Skeletal muscle satellite cell (primary cell): ENCODE measurements around the gene ANKRD29.

Experiments
- H3K27me3 ChIP-seq: 2 replicates; pipeline ENCODE4 v1.7.0; 2013; ENCODE audit warnings: low read length; ENCODE audit not compliant: control insufficient read depth, insufficient read depth
- H3K36me3 ChIP-seq: 2 replicates; pipeline ENCODE4 v1.7.0; 2013; ENCODE audit warnings: mild to moderate bottlenecking, control low read depth, low read length; ENCODE audit not compliant: insufficient read depth
- H3K4me1 ChIP-seq: 2 replicates; pipeline ENCODE4 v1.7.0; 2013; ENCODE audit warnings: low read length; ENCODE audit not compliant: control insufficient read depth, insufficient read depth
- H3K4me2 ChIP-seq: 2 replicates; pipeline ENCODE4 v1.7.0; 2013; ENCODE audit warnings: mild to moderate bottlenecking, low read length
- H3K4me3 ChIP-seq: 2 replicates; pipeline ENCODE4 v1.7.0; 2013; ENCODE audit warnings: low read length
- H3K9ac ChIP-seq: 2 replicates; pipeline ENCODE4 v1.7.0; 2013; ENCODE audit warnings: mild to moderate bottlenecking, low read depth, low read length, moderate library complexity
- H3K9me3 ChIP-seq: replicated peaks from 2 replicates; pipeline ENCODE4 v1.7.0; 2013; ENCODE audit warnings: mild to moderate bottlenecking, control low read depth, low read length

The ANKRD29 gene

GRCh38 chr18:23701544-23702064 is 38.9 kb upstream of the ANKRD29 start:
- no peak overlapping the region for H3K4me2 ChIP-seq
- H3K36me3 ChIP-seq = no peaks in the 10 kb centered on the region
- H3K4me1 ChIP-seq = no peaks in the 10 kb centered on the region
- H3K27me3 ChIP-seq = peaks cover 17% of the 10 kb centered on the region
- H3K4me3 ChIP-seq = no peak overlapping the region
- H3K9me3 ChIP-seq = no peaks in the 10 kb centered on the region
- no peak overlapping the region for H3K9ac ChIP-seq

GRCh38 chr18:23701017-23701416 is 38.3 kb upstream of the ANKRD29 start:
- Histone ChIP-seq H3K4me3 (no peak overlapping the region), H3K27me3 (peaks cover 17% of the 10 kb centered on the region), H3K36me3 (no peaks in the 10 kb centered on the region), H3K9me3 (no peaks in the 10 kb centered on the region), H3K4me2 (no peak overlapping the region), H3K4me1 (peaks cover 2% of the 10 kb centered on the region), H3K9ac (no peak overlapping the region)

DNA sequence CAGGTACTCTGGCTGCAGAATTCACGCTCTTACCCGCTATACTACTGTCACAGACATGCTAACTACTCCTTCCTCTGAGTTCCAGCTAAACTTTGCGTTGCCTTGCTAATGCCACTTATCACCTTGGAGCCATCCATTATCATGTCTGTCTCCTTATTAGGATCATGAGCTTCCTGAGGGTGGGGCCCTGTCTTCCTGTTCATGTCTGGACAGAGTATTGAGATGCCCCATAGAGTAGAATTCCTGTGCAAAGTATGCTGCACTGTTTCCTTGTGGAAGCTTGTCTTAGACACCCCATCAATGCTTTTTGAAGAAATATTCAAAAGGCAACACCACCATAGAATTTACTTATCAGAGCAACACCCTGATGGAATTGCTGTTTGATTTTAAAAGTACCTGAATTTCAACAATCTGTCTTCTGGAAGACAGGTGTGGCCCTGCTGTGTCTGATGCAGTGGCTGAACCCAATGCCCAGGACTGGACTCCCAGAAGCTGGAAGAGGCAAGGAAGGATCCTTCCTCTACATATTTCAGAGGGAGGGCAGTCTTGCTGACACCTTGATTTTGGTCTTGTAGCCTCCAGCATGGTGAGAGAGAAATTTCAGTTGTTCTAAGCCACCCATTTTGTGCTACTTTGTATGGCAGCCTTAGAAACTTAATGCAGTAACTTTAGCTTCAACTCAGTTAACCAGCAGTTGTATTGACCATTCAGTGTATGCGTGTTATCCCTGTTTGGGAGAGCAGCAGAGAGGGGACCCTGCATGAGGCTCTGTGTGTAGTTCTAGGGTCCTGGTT is 32.1 kb upstream of the ANKRD29 start:
- Histone ChIP-seq H3K9me3 (no peaks in the 10 kb centered on the region), H3K36me3 (no peaks in the 10 kb centered on the region), H3K4me2 (peak overlapping the region; percentile 15), H3K4me3 (peak overlapping the region; percentile 3), H3K4me1 (peaks cover 20% of the 10 kb centered on the region), H3K27me3 (peaks cover 7% of the 10 kb centered on the region), H3K9ac (no peak overlapping the region)

GRCh38 chr18:23693846-23694245 is 31.1 kb upstream of the ANKRD29 start:
- no peaks in the 10 kb centered on the region for H3K36me3 ChIP-seq
- H3K9ac ChIP-seq = no peak overlapping the region
- H3K9me3 ChIP-seq = no peaks in the 10 kb centered on the region
- no peak overlapping the region for H3K4me2 ChIP-seq
- no peak overlapping the region for H3K4me3 ChIP-seq
- H3K27me3 ChIP-seq = peaks cover 16% of the 10 kb centered on the region
- peaks cover 29% of the 10 kb centered on the region for H3K4me1 ChIP-seq

GRCh38 chr18:23690505-23691068 is 27.9 kb upstream of the ANKRD29 start:
- H3K27me3 ChIP-seq = peaks cover 26% of the 10 kb centered on the region
- H3K4me2 ChIP-seq = peak overlapping the region; percentile 97
- H3K9ac ChIP-seq = no peak overlapping the region
- H3K4me3 ChIP-seq = peak overlapping the region; percentile 80
- H3K36me3 ChIP-seq = no peaks in the 10 kb centered on the region
- H3K4me1 ChIP-seq = peaks cover 24% of the 10 kb centered on the region
- H3K9me3 ChIP-seq = no peaks in the 10 kb centered on the region

DNA sequence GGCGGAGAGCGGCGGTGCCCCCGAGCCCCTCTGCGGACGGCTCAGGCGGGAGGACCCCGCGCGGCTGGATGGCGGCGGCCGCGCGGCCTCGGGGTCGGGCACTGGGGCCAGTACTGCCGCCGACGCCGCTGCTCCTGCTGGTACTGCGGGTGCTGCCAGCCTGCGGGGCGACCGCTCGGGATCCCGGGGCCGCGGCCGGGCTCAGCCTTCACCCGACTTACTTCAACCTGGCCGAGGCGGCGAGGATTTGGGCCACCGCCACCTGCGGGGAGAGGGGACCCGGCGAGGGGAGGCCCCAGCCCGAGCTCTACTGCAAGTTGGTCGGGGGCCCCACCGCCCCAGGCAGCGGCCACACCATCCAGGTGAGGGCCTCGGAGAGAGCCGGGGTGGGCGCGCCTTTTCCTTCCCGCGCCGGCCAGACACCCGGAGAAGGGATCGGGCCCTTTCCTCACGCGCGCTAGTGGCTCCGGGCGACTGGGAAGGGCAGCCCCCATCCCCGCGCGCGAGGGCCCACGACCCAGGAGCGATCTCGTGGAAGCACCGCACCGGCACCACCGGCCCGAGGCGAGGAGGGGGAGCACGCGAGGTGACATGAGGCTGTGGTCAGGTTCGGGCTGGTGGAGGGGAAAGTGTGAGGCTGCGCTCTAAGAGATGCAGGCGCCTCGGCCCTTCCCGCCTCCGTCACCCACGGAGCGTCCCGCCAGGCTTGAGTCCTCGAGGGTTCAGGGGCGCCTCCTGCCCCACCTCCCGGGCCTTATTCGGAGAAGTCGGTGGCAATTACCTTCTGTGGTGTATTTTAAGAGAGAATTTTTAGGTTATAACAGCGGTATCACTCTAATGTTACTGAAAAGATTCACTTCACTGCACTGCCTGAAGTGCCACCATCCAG is 27.1 kb upstream of the ANKRD29 start:
- Histone ChIP-seq H3K4me3 (peak overlapping the region; percentile 80), H3K27me3 (peaks cover 26% of the 10 kb centered on the region), H3K9ac (peak overlapping the region; percentile 71), H3K4me2 (peak overlapping the region; percentile 97), H3K9me3 (no peaks in the 10 kb centered on the region), H3K36me3 (no peaks in the 10 kb centered on the region), H3K4me1 (peaks cover 20% of the 10 kb centered on the region)

DNA sequence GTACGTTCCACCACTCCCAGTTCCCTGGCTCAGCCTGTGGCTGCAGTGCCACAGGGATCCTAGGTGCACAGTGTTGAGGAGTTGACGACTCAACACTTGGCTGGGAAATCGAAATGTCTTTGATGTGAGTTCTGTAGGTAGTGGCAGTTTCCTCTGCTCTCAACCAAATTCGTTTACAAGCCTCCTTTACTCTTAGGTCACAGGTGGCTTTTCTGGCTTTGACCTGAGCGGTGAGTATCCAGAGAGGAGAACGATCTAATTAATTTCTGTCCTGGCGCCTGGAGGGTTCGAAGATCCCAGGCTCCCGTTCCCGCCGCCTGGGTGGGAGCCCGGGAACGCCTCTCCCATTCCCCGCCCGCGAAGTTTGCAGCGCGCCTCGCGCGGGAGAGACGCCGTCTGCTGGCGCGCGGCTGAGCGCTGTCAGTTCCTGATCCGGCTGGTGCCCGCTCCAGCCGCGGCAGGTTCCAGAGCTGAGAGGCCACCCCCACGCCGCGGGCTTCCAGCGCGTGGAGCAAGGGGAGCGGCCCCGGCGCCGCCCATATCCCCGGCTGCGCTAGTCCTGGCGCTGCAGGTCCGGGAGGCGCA is 26.4 kb upstream of the ANKRD29 start, which contains the start of gene LAMA3:
TSS of gene LAMA3 (plus strand) at position 423 of the 585 bp plus-strand sequence. CDS start 231 bp downstream, outside the sequence.
- no peaks in the 10 kb centered on the region for H3K36me3 ChIP-seq
- H3K4me2 ChIP-seq = peak within 1 kb of the TSS; percentile 97
- peaks cover 20% of the 10 kb centered on the region for H3K4me1 ChIP-seq
- H3K27me3 ChIP-seq = peaks cover 26% of the 10 kb centered on the region
- H3K9ac ChIP-seq = peak within 1 kb of the TSS; percentile 71
- H3K4me3 ChIP-seq = peak within 1 kb of the TSS; percentile 80
- H3K9me3 ChIP-seq = no peaks in the 10 kb centered on the region

DNA sequence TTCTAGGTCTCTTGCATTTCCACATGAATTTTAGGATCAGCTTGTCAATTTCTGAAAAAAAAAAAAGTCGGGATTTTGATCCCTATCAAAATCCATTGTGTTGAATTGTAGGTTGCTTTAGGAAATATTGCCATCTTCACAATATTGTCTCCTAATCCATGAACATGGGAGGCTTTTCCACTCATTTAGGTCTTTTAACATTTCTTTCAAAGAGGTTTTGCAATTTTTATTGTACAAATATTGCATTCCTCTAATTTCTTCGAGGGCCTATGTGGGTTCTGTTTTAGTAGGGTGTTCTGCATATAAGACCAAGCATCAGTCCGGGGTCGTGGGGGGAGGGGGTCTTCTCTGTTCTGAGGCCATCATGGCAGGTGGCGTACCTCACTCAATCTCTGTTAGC is 25.8 kb upstream of the ANKRD29 start:
- H3K4me2 ChIP-seq = peak overlapping the region; percentile 97
- H3K4me3 ChIP-seq = peak overlapping the region; percentile 80
- peaks cover 26% of the 10 kb centered on the region for H3K27me3 ChIP-seq
- no peak overlapping the region for H3K9ac ChIP-seq
- no peaks in the 10 kb centered on the region for H3K36me3 ChIP-seq
- no peaks in the 10 kb centered on the region for H3K9me3 ChIP-seq
- H3K4me1 ChIP-seq = peaks cover 26% of the 10 kb centered on the region

GRCh38 chr18:23684515-23685197 is 21.9 kb upstream of the ANKRD29 start:
- no peaks in the 10 kb centered on the region for H3K36me3 ChIP-seq
- H3K27me3 ChIP-seq = peaks cover 21% of the 10 kb centered on the region
- peak overlapping the region; percentile 8 for H3K4me3 ChIP-seq
- no peaks in the 10 kb centered on the region for H3K9me3 ChIP-seq
- H3K9ac ChIP-seq = peak overlapping the region; percentile 36
- H3K4me1 ChIP-seq = peaks cover 27% of the 10 kb centered on the region
- peak overlapping the region; percentile 70 for H3K4me2 ChIP-seq

GRCh38 chr18:23683671-23684070 is 21.0 kb upstream of the ANKRD29 start:
- H3K9me3 ChIP-seq = no peaks in the 10 kb centered on the region
- H3K36me3 ChIP-seq = no peaks in the 10 kb centered on the region
- no peak overlapping the region for H3K4me2 ChIP-seq
- H3K4me1 ChIP-seq = peaks cover 19% of the 10 kb centered on the region
- H3K27me3 ChIP-seq = peaks cover 20% of the 10 kb centered on the region
- H3K9ac ChIP-seq = no peak overlapping the region
- no peak overlapping the region for H3K4me3 ChIP-seq
